HG02884 (cell line): Measurements from ENCODE around the gene CSRP2.

ENCODE experiments used
- ATAC-seq: cut with Tn5 transposase; IDR thresholded peaks from one replicate; pipeline ENCODE4 v1.9.1; 2021; ENCODE audit warnings: mild to moderate bottlenecking, moderate library complexity; ENCODE audit not compliant: unreplicated experiment

Gene CSRP2

DNA sequence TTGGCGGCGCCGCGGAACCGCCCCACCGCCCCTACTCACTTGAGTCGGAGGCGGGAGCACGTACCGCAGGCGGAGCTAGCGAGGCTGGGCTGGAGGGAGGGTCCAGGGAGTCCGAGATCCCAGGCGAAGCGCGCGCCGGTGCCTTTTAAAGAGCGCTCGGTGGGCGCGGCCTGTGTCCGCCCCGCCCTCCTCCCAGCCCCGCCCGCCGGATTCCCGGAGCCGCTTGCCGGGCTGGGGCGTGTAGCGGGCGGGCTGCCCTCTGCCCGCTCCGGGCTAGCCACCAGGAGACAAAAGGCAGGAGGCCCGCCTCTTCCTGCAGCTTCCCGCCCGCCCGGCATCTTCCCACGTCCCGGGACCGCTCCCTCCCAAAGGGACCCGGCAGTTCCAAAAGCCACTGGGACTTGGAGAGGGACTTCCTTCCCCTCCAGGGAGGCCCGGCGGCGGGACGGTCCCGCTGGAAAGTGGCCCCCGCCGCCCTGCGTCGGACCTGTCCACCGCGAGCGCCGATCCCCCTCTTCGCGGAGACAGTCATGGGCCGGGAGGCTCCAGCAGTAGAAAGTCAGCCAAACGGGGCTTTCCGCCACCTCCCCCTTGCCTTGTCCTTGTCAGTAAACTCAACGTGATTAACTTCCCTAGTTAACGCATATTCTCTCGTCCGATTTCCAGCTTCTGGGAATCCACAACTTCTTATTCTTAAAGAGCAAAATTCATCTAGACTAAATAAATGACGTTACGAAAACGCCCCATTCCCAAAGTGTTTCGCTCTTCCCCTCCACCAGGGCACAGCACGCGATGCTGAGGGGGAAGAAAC, at the start of gene CSRP2:
CSRP2 (minus strand) TSS at position 121 of the 811 bp plus-strand sequence. CDS start 12,759 bp downstream, outside the sequence.
- ATAC-seq, result peak; percentile 80

DNA sequence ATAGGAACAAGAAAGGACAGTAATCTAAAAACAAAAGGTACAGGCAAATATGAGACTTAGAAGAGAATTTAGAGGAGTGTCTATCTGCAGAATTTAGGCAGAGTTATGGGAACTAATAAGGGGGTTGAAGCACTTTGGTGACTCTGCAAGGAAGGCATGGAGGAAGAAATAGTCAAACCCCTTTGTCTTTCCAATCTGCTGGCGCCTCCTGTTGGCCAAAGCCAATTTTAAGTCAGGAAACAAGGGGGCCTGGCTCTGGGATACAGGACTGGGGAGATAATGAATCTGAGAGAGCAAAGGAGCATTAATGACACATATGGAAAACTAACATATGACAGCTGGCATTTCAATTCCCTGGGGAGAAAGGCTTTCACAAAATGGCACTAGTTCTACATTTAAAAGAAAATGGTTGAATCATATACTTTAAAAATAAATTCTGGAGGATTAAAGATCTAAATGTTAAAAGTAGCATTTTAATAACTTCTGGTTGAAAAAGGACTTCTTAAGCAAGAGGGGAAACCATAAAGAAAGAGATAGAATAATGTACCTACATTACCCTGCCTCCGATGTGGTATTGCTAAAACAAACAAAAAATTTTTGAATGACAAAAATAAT, 48.5 kb upstream of the CSRP2 start:
- ATAC-seq, result no peak

DNA sequence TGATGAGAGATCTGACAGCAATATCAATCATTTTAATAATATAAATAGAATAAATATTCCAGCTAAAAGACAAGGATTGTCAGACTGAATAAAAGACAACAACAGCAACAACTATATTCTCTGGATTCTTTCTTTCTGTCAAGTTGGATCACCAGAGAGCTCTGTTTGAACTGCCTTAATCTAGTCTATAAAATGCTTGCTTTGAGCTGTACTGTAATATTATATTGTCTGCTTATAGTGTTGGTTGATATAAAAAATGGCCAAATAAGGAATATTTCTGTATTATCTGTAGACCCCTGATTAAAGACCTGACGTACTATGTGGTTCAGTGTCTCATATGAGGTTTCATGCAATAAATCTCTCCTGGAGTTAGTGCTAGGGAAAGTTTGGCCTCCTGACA, 46.3 kb upstream of the CSRP2 start:
- no peak for ATAC-seq

DNA sequence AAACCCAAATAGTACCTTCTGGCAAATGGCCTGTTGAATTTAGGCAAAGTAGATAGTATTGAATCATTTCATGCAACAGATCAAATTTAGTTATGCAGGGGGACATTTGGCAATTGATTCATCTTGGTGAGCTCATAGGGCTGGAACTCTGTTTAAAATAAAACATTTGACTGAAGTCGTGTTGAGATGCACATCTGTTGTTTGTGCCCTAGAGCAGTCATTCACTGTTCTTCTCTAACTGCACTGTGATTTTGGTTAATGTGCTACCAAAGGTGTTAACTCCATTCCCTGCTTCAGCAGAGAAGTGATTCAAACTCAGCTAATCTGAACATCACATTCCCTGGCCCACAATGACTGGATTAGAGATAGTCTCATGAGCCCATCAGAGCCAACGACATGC, 44.0 kb upstream of the CSRP2 start:
- ATAC-seq, result no peak

DNA sequence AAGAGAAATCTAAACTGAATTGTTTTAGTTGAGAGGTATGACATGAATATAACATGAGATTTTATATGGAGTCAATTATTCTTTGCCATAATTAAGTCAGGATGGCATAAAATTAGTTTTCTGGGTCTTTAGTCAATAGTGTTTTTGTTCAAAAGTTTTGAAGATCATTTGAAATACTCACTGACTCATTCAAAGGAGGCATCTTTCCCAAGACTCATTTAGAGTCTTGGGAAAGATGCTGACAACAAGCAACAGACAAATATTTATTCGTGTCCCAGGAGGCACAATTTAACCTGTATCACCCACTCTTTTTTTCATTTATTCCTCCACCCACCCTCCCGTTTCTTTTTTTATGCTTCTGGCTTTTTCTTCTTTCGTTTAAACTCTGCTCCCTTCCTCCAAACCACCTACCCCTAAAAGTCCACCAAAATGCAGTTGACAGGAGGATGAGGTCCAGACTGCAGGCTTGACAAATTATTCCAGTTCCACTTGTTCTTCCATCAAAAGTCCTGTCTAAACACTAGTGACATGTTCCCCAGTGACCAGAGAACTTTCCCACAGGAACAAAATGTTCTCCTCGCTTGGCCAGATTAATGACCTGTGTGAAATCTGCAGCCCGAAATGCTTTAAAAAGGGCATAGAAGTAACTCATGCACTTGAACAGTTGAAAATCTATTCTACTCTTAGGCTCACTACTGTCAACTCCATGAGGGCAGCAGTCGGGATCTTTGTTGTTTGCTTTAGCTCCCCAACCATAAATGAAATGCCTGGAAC, 43.3 kb upstream of the CSRP2 start:
- ATAC-seq, result no peak

DNA sequence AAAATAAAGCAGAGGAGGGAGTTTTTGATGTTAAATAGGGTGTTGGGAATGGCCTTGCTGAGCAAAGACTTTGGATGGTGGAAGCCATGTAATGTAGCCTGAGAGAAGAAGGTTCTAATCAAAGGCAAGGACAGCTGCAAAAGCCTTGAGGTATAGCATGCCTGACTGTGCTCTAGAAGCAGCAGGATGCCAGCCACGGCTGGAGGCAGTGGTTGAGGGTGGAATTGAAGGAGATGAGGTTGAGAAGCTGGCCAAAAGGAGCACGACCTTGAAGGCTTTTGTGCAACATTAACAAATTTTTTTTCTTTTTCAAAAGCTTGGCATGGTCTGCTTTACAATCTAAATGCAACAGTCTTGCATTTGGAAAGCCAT, 42.3 kb upstream of the CSRP2 start:
- no peak for ATAC-seq

DNA sequence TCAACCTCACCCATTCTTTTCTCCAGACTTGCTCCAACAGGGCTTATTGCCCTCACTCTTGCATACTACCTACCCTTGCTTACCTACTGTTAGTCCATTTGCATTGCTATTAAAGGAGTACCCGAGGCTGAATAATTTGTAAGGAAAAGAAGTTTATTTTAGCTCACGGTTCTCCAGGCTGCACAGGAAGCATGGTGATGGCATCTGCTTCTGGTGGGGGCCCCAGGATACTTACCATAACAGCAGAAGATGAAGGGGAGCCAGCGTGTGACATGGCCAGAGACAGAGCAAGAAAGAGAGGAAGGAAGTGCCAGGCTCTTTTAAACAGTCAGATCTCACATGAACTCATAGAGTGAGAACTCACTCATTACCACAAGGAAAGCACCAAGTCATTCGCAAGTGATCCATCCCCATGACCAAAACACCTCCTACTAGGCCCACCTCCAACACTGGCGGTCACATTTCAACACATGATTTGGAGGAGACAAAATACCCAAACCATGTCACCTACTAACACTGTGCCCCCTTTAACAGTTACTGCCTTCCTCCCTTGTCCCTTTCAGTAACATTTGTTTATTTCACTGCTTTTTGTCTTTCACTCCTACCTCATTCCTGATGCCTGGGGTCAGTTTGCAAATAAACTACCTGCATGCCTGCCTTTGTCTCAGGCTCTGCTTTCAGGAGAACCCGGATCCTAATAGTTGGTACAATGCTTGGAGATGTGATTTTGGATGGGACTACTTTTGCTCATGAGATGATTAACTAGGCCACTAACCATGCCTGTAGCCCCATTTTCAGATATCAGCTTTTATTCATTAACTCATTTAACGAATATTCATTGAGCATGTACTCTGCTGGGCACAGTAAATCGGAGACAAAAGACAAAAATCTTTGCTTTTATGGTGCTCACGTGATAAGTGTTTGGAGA, 41.6 kb upstream of the CSRP2 start:
- ATAC-seq, result peak; percentile 91

DNA sequence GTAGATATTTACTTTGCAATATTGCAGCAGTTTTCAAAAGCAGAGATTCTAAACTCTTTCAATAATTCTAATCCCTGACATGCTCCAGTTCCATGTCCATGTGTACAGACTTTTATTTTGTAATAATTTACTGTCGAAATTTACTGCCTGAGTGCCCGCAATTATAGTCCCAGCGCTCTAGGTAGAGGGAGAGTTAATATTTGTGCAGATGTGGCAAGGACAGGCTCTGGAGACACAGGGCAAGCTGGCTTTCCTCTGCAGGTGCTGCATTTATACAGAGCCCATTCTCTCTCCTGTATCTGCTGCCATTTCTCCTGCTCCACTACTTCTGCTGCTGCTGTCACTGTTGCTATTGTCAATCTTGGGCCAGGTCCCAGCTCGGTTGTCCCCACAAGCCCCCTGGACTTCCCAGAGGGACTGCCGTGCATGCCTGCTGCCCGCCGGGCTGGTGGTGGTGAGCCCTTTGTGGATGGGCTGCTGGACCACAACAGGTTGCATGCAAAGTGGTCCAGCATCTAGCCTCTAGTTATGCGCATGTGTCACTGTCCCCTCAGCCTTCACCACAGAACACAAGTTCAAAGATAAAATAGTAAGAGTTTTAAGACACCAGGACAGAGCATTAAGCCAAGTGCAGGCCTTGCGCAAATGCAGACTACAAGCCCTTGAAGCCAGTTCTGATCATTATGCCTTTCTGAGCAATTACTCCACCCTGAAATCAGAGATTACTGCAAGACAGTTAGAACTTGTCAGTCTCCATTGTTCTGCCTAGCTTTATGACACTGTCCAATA, 40.8 kb upstream of the CSRP2 start:
- ATAC-seq, result no peak

DNA sequence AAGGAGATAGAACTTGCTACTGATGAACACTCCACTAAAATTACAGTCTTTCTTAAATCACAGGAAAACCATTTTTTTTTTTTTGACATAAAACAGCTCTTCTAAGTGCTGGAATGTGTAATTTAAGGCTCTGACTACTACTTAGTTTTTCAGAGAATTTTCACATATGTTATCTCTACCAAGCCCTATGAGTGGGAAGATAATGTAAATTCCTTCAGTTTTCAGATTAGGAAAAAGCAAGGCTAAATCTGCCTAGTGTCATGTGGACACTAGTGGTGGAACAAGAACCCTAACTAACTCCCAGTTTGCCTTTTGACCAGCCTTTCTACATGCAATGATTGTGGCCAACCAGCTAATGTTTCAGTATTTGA, 37.3 kb upstream of the CSRP2 start:
- no peak for ATAC-seq

DNA sequence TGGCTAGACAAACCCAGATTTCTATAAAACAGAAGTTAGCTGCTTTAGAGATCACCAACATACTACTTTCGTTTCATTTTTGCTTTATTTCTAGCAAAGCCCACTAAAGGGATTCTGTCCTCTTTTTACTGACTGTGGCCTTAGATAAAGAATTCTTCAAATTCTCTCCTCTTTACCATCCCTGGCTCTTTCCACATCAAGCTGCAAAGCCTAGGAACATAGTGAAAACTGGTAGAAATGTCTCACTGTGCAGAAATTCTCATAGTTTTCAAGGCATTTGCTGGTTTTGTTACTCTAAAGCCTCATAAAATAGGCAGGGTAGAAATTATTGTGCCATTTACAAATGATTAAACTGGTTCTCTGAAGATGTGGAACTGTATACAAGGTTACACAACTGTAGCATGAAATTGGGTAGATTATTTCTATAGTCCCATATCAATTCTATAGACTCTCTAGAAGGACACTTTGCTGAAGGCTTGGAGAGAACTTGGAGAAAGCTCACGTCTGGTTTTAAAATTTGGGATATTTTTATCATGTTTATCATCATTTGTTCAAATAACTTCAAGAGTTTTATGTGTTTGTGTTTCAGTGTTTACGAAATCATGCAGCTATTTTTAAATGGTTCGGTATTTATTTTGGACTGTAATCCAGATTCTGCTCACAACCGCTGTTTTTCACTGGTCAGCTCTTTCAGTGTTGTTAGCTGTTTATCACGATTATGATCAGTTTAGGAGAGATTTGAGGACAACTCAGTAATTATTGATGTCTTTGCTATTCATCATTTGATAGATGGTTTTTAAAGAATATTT, 36.7 kb upstream of the CSRP2 start:
- no peak for ATAC-seq

DNA sequence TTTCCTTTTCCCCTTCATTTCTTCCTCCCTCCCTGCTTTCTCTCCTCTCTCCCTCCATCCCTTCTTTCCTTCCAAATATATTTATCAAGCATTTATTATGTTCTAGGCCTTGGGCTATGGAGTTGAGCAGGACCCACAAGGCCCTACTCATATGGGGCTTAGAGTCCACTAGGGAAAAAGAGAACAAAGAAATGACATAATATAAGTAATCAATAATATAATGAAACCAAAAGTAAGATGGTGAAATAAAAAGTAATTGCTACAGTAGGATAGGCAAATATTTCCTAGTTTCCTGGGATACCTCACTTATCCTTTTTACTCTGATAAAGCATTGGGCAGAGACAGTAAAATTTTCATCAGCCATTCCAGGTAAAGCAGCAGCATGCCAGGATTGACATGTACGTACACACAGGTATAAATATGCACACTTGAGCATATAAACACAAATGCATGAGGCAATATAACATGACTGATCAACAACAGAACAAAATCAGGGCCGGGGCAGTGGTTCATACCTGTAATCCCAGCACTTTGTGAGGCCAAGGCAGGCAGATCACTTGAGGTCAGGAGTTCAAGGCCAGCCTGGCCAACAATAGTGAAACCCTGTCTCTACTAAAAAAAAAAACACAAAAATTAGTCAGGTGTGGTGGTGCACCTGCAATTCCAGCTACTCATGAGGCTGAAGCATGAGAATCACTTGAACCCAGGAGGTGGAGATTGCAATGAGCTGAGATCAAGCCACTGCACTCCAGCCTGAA, 35.5 kb upstream of the CSRP2 start:
- no peak for ATAC-seq

DNA sequence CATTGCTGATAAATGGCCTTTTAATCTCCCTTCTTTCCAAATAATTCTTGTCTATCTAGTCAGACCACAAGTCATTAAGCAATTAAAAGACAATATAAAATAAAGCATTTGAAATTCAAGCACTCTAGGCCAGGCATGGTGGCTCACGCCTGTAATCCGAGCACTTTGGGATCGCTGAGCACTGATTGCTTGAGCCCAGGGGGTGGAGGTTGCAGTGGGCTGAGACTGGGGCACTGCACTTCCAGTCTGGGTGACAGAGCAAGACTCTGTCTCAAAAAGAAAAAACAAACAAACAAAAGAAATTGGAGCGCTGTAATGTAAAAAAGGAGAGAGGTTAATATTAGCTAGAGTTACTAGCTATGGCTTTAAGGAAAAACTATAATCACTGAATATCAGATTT, 30.5 kb upstream of the CSRP2 start:
- no peak for ATAC-seq

DNA sequence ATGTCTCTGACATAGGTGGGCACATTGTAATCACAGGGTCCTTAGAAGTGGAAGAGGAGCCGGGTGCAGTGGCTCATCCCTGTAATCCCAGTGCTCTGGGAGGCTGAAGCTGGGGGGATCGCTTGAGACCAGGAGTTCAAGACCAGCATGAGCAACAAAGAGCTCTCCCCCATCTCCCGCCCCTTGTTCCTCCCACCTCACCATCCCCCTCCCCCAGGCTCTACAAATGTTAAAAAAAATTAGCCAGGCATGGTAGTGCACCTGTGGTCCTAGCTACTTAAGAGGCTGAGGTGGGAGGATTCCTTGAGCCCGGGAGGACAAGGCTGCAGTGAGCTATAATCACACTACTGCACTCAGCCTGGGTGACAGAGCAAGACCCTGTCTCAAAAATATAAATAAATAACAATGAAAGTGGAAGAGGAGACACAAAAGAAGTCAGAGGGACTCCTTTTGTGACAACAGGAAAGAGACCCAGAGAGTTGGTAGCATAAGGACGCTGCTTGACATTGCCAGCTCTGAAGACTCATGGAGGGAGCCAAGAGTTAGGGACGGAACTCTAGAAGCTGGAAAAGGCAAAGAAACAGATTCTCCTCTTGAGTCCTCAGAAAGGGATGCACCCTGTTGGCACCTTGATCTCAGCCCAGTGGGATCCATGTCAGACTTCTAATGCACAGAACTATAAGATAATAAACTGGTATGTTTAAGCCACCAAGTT, 29.6 kb upstream of the CSRP2 start:
- no peak for ATAC-seq

DNA sequence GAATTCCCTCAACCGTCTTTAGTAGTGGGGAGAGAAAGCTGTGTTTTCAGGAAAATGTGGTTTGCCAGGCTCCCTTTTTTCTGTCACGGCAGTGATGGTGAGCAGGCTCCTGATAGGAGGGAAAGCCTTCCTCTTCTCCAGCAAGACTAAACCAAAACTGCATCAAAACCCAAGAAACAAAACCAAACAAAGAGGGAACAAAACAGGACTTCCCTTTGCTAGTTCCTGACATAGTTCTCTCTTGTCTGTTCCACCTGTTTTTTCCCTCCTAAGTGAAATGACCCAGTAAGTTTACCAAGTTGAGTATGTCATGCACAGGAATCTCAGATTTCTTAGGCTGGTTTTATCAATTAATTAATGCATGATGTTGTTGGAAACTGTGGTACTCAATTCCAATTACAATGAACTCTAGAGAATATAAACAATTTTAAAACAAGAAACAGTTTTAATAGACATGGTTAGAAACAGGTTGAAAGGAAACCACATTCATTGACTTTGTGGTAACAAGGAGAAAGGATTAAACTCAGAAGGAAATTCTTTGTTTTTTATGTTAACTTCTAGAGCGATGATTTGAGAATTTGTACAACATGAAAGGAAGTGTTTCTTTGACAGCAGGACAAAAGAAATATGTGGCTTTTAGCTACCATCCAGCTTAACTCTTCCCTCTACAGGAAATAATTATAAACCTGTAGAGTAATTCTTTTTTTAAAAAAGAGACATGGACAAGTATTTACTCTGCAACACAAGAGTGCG, 23.0 kb upstream of the CSRP2 start:
- ATAC-seq, result no peak

DNA sequence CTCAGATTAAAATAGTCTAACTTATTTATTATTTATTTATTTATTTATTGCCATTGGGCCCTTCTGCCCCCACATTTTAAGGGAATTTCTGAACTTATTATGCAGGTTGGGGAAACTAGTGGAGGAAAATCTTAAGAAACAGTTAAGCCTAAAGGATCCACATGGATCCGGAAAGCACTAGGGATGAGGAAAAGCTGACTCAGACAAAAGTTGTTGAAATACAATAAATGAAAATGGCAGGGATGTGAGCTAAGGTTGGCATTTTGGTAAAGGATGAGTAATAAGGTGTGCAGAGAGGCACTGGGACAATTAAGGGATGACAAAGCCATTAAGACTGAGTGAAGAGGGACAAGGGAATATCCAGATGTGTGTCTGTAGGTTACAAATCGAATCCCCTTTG, 20.7 kb upstream of the CSRP2 start:
- no peak for ATAC-seq

DNA sequence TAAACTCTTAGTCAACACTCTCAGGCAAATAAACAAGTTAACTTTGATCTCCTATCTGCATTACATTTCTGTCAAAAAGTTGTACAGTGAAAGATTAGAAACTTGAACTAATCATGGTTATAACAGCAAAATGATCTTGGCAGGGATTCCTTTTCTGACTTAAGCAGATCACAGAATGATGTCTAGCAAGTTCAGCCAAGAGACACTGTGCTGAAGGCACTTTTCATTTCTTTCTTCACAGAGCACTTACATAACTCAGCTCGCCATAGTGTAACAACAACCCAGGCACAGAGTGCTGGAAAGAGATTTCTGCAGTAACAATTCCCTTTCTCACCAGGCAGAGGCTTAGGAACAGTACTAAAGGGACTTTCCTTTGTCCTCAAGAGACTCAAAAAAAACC, 19.6 kb upstream of the CSRP2 start:
- ATAC-seq, result no peak

DNA sequence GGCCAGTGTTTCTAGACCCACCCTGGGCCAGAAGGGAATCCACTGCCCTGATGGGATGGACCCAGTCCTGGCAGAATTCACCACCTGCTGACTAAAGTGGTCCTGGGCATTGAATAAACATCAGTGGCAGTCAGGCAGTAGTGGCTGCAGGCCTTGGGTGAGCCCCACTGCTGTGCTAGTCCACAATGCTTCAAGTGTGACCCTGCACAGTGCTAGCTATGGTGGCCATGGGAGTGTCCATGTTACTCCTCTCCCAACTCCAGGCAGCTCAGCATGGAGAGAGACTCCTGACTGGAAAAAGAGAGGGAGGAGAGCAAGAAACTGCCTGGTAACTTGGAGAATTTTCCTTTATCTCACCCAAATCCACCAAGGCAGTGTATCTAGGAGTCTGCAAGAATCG, 17.5 kb upstream of the CSRP2 start:
- no peak for ATAC-seq
